GM12801 (cell line): ENCODE results near the gene BUB3.

Source experiments
- TF ChIP-seq, protein P1 (sequence below): IDR thresholded peaks from one replicate; pipeline ENCODE4 v1.5.1; 2011; ENCODE audit warnings: control low read depth; ENCODE audit not compliant: insufficient read length; ENCODE audit errors: extremely low read depth

The BUB3 gene

GRCh38 chr10:123160311-123160980 lies 6.2 kb downstream of the BUB3 start:
- TF ChIP-seq, protein P1, sequence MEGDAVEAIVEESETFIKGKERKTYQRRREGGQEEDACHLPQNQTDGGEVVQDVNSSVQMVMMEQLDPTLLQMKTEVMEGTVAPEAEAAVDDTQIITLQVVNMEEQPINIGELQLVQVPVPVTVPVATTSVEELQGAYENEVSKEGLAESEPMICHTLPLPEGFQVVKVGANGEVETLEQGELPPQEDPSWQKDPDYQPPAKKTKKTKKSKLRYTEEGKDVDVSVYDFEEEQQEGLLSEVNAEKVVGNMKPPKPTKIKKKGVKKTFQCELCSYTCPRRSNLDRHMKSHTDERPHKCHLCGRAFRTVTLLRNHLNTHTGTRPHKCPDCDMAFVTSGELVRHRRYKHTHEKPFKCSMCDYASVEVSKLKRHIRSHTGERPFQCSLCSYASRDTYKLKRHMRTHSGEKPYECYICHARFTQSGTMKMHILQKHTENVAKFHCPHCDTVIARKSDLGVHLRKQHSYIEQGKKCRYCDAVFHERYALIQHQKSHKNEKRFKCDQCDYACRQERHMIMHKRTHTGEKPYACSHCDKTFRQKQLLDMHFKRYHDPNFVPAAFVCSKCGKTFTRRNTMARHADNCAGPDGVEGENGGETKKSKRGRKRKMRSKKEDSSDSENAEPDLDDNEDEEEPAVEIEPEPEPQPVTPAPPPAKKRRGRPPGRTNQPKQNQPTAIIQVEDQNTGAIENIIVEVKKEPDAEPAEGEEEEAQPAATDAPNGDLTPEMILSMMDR = no peak

DNA sequence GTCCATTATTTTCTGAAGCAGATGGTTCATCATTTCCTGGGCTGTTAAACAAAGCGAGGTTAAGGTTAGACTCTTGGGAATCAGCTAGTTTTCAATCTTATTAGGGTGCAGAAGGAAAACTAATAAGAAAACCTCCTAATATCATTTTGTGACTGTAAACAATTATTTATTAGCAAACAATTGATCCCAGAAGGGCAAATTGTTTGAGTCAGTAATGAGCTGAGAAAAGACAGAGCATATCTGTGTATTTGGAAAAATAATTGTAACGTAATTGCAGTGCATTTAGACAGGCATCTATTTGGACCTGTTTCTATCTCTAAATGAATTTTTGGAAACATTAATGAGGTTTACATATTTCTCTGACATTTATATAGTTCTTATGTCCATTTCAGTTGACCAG lies 10.1 kb downstream of the BUB3 start:
- TF ChIP-seq, protein P1 = no peak

DNA sequence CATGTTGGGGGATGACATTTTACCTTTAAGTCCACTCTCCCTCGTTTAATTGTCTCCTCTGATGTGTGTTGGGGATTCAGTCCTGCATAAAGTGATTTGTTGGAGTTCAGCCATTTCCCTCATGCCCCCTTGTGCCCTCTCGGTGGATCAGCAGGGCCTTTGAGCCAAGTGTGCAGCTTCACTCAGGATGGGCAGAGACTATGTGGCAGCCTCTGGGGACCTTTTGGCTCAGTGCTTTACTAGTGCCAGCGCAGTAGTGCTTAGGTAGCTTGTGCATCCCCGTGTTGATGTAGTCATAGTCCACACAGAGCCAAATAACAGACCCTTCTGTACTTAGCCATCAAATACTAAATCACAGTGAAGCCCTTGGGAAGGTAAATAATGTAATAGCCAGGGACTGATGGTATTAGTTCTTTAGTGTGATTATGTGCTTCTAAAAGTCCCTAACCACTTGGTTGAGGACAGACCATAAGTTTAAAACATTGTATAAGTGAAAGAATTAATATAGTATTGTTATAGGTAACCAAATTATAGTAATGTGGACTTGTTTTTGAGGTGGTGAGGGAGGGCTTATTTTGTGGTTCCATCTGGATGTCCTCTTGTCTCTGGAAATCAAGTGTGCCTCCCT lies 11.4 kb downstream of the BUB3 start:
- TF ChIP-seq, protein P1 = no peak

- TF ChIP-seq, protein P1 = no peak
Measured at GRCh38 chr10:123166618-123167017, 12.4 kb downstream of the BUB3 start.

- TF ChIP-seq, protein P1 = no peak
Measured at GRCh38 chr10:123170961-123171360, 16.8 kb downstream of the BUB3 start.

- TF ChIP-seq, protein P1 = no peak
Measured at GRCh38 chr10:123175389-123176387, 21.5 kb downstream of the BUB3 start.
